Stimulated activated naive CD4-positive, alpha-beta T cell (primary cell): ENCODE measurements around the gene FHL2.

Experiments used
- DNase-seq, 6 experiments: peaks; one replicate each; lab custom pipeline; 2025; lab: John Stamatoyannopoulos, UW

FHL2 gene

GRCh38 chr2:105378276-105378840 lies 20.5 kb downstream of the FHL2 start:
- DNase-seq, result no peak

- no peak for DNase-seq
These were observed 21.0 kb downstream of the FHL2 start for GRCh38 chr2:105377871-105378270.

DNA sequence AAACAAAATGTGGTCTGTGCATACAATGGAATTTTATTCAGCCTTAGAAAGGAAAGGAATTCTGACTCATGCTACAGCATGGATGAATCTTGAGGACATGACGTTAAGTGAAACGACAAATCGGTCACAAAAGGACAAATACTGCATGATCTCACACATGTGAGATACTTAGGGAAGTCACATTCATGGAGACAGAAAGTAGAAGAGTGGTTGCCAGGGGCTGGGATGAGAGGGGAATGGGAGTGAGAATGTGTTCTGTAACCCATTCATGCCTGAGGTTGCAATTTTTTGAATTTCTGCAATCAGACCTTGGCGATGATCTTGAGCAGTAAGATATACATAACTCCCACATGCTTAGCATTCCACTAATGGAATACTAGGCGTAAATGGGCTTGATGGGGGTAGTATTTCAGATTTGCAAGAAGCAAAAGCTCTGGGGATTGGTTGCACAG lies 22.0 kb downstream of the FHL2 start:
- DNase-seq, result no peak

DNA sequence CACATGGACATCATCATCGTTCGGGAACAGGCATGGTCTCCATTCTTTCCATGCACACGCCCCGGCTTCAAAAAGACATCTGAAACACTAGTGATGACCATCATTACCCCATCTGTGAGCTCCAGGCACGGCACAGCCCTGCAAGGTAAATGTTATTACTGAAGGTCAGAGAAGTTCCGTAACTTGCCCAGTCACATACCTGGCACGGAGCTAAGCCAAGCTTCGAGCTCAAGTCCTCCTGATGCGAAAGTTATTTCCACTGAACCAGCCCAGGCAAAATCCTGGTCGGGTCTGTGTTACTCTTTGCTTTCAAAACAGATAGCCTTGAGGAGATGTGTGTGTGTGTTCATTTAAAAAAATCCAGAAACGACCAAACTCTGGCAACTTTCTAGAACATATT lies 22.8 kb downstream of the FHL2 start:
- DNase-seq, result no peak

- no peak for DNase-seq
These were observed 23.8 kb downstream of the FHL2 start for GRCh38 chr2:105375001-105375561.

- peak in 1 of 6 experiments; percentile 3 for DNase-seq
These were observed 24.9 kb downstream of the FHL2 start for GRCh38 chr2:105373895-105374401.

GRCh38 chr2:105373344-105373781 lies 25.5 kb downstream of the FHL2 start:
- DNase-seq, result no peak

DNA sequence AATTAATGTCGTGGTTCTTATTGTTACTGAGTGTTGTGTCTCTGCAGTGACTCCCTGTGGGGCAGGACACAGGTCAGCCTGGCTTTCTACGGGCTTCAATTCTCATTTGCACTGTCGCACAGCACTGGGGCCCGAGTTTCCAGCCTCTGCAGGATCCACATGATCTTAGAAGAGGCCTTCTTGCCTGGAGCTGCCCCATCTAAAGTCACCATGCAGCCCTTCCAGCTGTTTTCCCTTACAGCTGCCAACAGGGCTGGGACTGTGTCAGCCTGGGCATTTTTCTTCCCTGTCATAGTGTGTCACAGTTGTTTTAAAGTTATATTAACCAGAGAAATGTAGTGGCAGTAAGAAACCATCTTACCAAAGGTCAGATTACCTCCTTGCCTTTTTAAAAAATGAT lies 27.0 kb downstream of the FHL2 start:
- DNase-seq, result no peak

DNA sequence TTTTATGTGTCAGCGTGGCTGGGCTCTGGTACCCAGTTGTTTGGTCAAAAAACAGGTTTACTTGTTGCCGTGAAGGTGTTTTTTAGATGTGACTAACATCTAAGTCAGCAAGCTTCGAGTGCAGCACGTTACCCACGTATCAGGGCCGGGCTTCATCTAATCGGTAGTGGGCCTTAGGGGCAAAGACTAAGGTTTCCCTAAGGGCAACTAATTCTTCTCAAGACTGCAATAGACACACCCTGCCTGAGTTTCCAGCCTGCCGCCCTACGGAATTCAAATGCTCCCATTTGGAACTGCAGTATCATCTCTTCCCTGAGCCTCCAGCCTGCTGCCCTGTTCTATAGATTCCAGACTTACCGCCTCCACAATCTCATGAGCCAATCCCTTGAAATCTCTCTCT lies 27.7 kb downstream of the FHL2 start:
- DNase-seq, result no peak

GRCh38 chr2:105369777-105370690 lies 28.8 kb downstream of the FHL2 start:
- DNase-seq, result peak; percentile 64 to 84 (median 76)

DNA sequence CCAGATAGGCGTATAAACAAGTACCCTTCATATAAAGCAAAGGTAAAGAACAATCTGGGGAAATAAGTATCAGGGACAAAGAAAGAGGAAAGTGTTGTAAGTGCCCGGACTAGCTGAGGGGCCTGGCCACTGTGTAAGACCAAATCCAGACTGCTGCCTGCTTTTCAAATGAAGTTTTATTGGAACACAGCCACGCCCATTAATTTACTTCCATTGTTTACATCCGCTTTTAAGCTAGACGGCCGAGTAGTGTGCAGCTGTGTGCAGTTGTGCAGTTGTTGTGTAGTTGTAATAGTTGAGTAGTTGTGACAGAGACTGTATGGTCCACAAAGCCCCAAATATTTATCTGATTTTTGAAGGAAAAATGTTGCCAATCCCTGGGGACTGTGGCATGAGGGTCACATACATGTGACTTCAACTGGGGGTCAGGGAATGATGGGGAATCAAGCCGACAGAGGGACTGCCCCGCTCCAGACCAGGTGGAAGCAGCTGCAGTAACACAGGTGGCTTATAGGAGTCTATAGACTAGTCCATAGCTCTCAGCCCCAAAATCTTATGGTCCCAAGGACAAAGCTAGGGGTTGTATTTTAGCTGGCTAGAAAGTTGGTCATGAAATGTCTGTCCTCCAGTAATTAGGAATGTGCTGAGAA lies 30.0 kb downstream of the FHL2 start:
- DNase-seq, result no peak

- DNase-seq, result no peak
These were observed 33.6 kb downstream of the FHL2 start for GRCh38 chr2:105365206-105365605.

DNA sequence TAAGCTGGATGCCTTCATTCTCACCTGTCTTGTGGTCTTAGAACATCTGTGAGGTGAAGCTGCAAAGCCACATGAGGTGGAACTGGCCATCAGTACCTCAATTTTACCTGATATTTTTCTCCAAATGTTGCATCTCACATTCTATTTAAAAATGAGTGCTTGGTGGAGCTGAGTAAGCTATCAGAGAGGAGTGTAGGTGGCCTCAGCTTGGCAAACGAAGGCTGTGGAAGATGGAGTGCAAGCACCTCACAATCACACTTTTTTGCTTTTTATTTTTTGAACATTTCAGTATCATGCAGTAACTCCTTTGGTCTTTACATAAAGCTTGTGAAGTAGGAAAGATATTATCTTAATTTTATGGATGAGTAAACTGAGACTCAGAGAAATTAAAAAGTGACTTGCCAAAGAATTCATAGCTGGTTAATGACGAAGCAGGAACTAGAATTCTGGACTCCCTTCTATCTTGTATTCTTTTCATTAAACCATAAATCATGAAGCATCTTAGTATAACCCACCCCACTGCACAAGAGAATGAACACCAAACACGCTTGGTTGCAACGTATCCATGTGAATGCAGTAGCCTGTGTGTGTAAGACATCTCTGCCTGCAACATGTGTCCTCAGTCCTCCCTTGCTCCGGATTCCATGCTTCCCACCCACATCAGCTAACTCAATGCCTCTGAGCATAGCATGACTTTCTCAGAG lies 34.3 kb downstream of the FHL2 start:
- no peak for DNase-seq

- DNase-seq, result peak in 1 of 6 experiments; percentile 22
These were observed 35.8 kb downstream of the FHL2 start for GRCh38 chr2:105362862-105363591.

DNA sequence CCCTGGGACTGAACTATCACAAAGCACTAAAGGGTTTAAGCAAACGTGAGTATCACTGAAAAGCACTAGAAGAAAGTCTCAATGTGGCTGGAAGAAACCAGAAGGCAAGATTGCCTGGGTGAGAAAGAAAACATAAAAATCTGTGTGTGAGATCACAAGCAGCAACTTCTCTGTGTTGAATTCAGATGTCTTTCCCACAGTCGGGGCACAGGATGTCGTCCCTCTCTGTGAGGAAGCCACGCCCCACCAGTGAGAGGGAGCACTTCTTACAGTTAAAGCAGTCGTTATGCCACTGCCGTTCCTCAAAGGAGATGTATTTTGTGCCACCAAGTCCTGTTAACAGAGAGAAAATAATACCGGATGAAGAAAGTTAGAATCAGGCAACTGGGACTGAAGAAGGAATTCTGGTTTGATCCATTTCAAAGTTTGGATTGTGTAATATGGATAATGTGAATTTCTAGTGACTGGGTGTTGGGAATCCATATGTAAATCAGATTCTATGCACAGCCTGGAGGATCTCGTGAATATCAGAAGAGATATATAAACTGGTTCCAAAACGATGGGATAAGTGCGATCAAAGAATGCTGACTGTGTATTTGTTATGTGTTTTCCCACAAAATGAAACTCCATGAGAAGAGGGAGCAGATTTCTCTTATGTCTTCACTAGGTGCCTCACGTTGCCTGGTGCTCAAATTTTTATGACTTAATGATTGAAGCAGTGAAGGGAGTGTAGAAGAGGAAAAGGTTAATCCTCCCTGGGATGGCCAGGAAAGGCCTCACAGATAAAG lies 37.6 kb downstream of the FHL2 start:
- peak; percentile 14 to 65 (median 30) for DNase-seq

DNA sequence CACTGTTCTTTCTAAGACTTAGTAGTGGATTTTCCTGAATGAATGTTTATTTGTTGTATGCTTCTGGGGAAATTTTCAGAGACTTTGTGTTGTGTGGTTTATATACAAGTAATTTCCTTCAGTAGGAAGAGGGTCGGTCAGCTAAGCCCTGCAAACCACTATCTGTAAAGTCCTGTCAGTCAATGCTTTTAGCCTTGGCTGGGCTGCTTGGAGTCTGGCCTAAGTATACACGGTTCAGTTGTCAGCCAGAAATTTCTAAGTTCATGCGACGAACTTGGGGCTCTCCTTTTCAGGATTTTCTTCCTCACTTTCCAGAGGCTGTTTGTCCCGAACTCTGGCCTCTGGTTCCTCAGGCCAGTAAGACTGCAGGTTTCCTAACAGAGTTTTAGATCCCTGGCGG lies 40.3 kb downstream of the FHL2 start:
- no peak for DNase-seq

- no peak for DNase-seq
These were observed 41.7 kb downstream of the FHL2 start for GRCh38 chr2:105357122-105357521.

DNA sequence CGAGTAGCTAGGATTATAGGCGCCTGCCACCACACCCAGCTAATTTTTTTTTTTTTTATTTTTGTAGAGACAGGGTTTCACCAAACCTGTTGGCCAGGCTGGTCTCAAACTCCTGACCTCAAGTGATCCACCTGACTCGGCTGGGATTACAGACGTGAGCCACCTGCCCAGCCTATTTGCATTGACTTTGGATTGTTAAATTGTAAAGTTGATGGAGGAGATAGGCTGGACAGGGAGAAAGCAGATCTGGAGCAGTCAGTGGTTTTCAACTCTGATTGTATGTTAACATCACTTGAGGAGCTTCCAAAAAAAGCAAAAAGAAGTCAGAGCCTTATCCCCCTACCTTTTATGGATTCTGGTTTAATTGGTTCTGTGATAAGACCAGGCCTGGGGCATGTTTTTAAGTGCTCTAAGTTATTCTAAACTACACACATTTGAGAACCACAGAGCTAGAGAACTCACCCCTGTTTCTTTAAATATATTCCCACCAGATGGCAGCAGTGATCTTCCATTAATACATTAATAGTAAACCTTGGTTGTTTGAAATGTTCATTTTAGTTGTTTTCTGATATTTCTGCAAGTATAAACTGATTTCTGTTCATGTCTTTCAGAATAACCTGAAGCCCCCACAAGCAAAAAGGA lies 54.0 kb downstream of the FHL2 start:
- DNase-seq, result peak in 2 of 6 experiments; percentile 48 to 52

GRCh38 chr2:105339414-105339813 lies 59.4 kb downstream of the FHL2 start:
- DNase-seq, result no peak

- peak in 1 of 6 experiments; percentile 31 for DNase-seq
These were observed 60.8 kb downstream of the FHL2 start for GRCh38 chr2:105338020-105338385.
